ENCODE data around the gene C1QTNF8. TPM values are rescaled to one million over a fixed set of nuclear protein-coding genes. Genes with fewer than 3 reads are reported as not detected.

C1QTNF8 gene
- total RNA-seq, 2 experiments from 2014 or later, result not detected

Other genes starting within 250 kb of the C1QTNF8 start
- 10 to 100 TPM; 20.5 to 23.0 TPM for gene LMF1, start 125.3 kb downstream of the C1QTNF8 start, total RNA-seq
- gene SOX8, start 114.5 kb downstream of the C1QTNF8 start, total RNA-seq, result under 1 TPM; 0.25 to 0.27 TPM
- not detected for gene SSTR5, start 23.5 kb downstream of the C1QTNF8 start, total RNA-seq
- gene CACNA1H, start 56.9 kb upstream of the C1QTNF8 start, total RNA-seq, result 1 to 10 TPM; 3.2 to 3.6 TPM
- gene TPSG1, start 129.0 kb upstream of the C1QTNF8 start, total RNA-seq, result not detected
- gene TPSB2, start 133.9 kb upstream of the C1QTNF8 start, total RNA-seq, result not detected
- not detected for gene TPSAB1, start 144.5 kb upstream of the C1QTNF8 start, total RNA-seq
- gene TPSD1, start 159.8 kb upstream of the C1QTNF8 start, total RNA-seq, result not detected
- 100 to 1,000 TPM; 204 to 222 TPM for gene UBE2I, start 213.4 kb upstream of the C1QTNF8 start, total RNA-seq
- 1 to 10 TPM in 1 of 2 experiments, under 1 TPM in 1; 0.83 to 1.6 TPM for gene BAIAP3, start 237.4 kb upstream of the C1QTNF8 start, total RNA-seq